Measurements from ENCODE around the gene UBASH3A. TPM values are rescaled to one million over a fixed set of nuclear protein-coding genes. Genes with fewer than 3 reads are reported as not detected.
A peak's percentile ranks its signal among the peaks of the same experiment; 100 is the strongest.

UBASH3A gene
- polyA plus RNA-seq, 3 donors, result not detected

DNA sequence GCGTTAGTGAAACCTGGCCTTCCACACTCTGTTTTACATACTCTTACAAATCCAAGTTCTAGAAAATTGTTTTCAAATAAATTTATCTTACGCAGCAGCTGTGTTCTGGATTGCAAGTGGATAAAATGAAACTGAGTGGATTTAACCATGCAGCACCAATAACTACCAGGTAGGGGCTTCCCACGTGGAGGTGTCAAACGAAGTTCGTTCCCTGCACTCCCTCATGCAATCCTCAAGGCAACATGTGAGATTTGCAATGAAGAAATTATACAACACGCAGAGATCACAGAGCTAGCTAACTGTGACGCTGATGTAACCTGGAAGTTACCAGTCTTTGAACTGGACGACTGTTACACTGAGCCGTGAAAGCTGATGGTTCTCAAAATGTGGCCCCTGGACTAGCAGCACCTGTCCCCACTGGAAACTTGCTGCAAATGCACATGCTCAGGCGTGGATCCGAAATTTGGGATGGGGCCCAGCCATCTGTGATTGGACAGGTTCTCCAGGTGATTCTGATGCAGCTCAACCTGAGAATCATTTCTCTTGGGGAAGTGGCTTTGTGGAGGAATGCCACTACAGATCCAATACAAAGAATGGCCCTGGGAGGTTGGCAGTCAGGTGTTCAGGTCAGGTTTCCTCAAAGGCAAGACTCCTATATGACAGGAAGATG is 56.0 kb downstream of the UBASH3A start:
- H3K4me1 Mint-ChIP-seq, result peaks cover 19% of the 10 kb centered on the region
- H3K9me3 ChIP-seq (replicated peaks in 1 of 2; ENCODE audit: control insufficient read depth in 1 of 2, insufficient read depth in 1 of 2, low read length in 2 of 2), result no peaks in the 10 kb centered on the region
- H3K36me3 Mint-ChIP-seq, result no peaks in the 10 kb centered on the region
- H3K27me3 Mint-ChIP-seq (ENCODE audit: low read depth in 3 of 3), result peaks cover 0 to 5% (median 3%) of the 10 kb centered on the region in 3 donors
- H3K27ac Mint-ChIP-seq, result no peak overlapping the region
- no peak overlapping the region for H3K27ac ChIP-seq (ENCODE audit: low read depth in 1 of 2, low read length in 2 of 2)
- 93% methylated on average over 6 of the region's 11 CpGs for whole genome bisulfite sequencing (ENCODE audit: insufficient coverage)
- H2AFZ ChIP-seq (ENCODE audit: insufficient read depth, low read depth, low read length, poor library complexity, severe bottlenecking), result no peak overlapping the region
- intact Hi-C loops (cut with micrococcal nuclease), result loop anchor here in 1 of 2 donors (10.0 kb wide), 1 partner anchor 645 kb away; no protein-coding TSS in a partner anchor
- H3K79me2 ChIP-seq (ENCODE audit: insufficient read depth, low read length), result no peaks in the 10 kb centered on the region
- no peak overlapping the region for H3K4me2 ChIP-seq (replicated peaks; ENCODE audit: extremely low read depth, low read length, poor library complexity, severe bottlenecking)
- H3K36me3 ChIP-seq (replicated peaks in 1 of 2; ENCODE audit: control insufficient read depth in 1 of 2, insufficient read depth in 2 of 2, low read length in 2 of 2), result no peaks in the 10 kb centered on the region
- no peaks in the 10 kb centered on the region for H3K27me3 ChIP-seq (ENCODE audit: control insufficient read depth in 2 of 2, insufficient read depth in 2 of 2, low read length in 2 of 2)
- H3K9me3 Mint-ChIP-seq, result peaks cover 0 to 3% (median 0%) of the 10 kb centered on the region in 7 donors
- H3K4me1 ChIP-seq (ENCODE audit: control insufficient read depth in 1 of 2, insufficient read depth in 2 of 2, low read length in 2 of 2), result peaks cover 8 to 9% of the 10 kb centered on the region in 2 donors
- TF ChIP-seq, protein P1, sequence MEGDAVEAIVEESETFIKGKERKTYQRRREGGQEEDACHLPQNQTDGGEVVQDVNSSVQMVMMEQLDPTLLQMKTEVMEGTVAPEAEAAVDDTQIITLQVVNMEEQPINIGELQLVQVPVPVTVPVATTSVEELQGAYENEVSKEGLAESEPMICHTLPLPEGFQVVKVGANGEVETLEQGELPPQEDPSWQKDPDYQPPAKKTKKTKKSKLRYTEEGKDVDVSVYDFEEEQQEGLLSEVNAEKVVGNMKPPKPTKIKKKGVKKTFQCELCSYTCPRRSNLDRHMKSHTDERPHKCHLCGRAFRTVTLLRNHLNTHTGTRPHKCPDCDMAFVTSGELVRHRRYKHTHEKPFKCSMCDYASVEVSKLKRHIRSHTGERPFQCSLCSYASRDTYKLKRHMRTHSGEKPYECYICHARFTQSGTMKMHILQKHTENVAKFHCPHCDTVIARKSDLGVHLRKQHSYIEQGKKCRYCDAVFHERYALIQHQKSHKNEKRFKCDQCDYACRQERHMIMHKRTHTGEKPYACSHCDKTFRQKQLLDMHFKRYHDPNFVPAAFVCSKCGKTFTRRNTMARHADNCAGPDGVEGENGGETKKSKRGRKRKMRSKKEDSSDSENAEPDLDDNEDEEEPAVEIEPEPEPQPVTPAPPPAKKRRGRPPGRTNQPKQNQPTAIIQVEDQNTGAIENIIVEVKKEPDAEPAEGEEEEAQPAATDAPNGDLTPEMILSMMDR (IDR thresholded peaks at IDR 0.05), result no peak
- no peak overlapping the region for H3K9ac ChIP-seq (ENCODE audit: insufficient read depth, low read length, poor library complexity, severe bottlenecking)
- H3K4me3 Mint-ChIP-seq, result no peak overlapping the region
- DNase-seq, result no peak
- H3K4me3 ChIP-seq (replicated peaks in 1 of 3; ENCODE audit: low read depth in 2 of 3, low read length in 3 of 3), result no peak overlapping the region
- H4K20me1 ChIP-seq (ENCODE audit: insufficient read depth, low read length), result no peaks in the 10 kb centered on the region

DNA sequence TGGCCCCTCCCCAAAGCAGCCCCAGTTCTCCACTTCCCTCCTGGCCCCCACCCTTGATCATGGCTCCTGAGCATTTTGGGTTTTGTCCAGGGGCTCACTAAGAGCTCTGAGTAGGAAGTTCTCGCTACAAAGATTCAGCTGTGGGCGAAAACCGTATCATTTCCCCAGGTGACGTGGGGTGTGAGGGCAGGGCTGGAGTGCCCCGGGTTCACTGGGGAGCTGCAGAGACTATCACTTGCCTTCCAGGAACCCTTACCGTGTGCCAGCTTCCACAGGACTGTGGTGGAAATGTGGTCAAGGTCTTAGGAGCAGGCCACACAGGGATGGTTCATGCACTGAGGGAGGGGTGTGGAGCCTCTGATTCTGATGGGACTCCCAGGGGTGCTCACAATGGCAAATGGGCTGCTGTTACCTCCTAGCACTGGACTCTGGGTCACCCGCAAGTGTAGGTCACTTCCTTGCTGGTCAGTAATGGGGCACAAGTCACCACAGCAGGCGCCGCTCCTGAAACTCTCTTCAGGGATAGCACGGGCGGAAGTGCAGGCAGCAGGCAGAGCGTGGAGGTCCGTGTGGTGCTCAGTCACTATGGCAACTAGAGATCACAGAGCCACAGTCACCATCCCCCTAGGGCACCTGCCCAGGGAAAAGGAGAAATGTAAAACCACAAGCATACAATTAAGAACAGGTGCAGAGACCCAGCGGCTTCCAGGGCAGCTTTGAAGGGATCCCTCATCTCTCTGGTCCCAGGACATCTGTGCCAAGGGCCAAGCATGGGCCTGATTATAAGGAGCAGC is 56.9 kb downstream of the UBASH3A start:
- TF ChIP-seq, protein P1 (IDR thresholded peaks at IDR 0.05), result no peak
- no peaks in the 10 kb centered on the region for H3K79me2 ChIP-seq (ENCODE audit: insufficient read depth, low read length)
- intact Hi-C loops (cut with micrococcal nuclease), result loop anchor here in 1 of 2 donors (10.0 kb wide), 1 partner anchor 646 kb away; no protein-coding TSS in a partner anchor
- Mint-ChIP-seq H3K4me3 (no peak overlapping the region), H3K9me3 (peaks cover 0 to 3% (median 0%) of the 10 kb centered on the region in 7 donors), H3K27me3 (ENCODE audit: low read depth in 3 of 3) (peaks cover 0 to 3% (median 3%) of the 10 kb centered on the region in 3 donors), H3K4me1 (peaks cover 28% of the 10 kb centered on the region), H3K27ac (peak overlapping the region in 1 of 7 donors; percentile 61), H3K36me3 (no peaks in the 10 kb centered on the region)
- no peaks in the 10 kb centered on the region for H3K36me3 ChIP-seq (replicated peaks in 1 of 2; ENCODE audit: control insufficient read depth in 1 of 2, insufficient read depth in 2 of 2, low read length in 2 of 2)
- no peaks in the 10 kb centered on the region for H3K27me3 ChIP-seq (ENCODE audit: control insufficient read depth in 2 of 2, insufficient read depth in 2 of 2, low read length in 2 of 2)
- H3K9me3 ChIP-seq (replicated peaks in 1 of 2; ENCODE audit: control insufficient read depth in 1 of 2, insufficient read depth in 1 of 2, low read length in 2 of 2), result no peaks in the 10 kb centered on the region
- H4K20me1 ChIP-seq (ENCODE audit: insufficient read depth, low read length), result no peaks in the 10 kb centered on the region
- no peak overlapping the region for H2AFZ ChIP-seq (ENCODE audit: insufficient read depth, low read depth, low read length, poor library complexity, severe bottlenecking)
- H3K4me2 ChIP-seq (replicated peaks; ENCODE audit: extremely low read depth, low read length, poor library complexity, severe bottlenecking), result no peak overlapping the region
- DNase-seq, result no peak
- H3K4me3 ChIP-seq (replicated peaks in 1 of 3; ENCODE audit: low read depth in 2 of 3, low read length in 3 of 3), result no peak overlapping the region
- peaks cover 17 to 18% of the 10 kb centered on the region in 2 donors for H3K4me1 ChIP-seq (ENCODE audit: control insufficient read depth in 1 of 2, insufficient read depth in 2 of 2, low read length in 2 of 2)
- no peak overlapping the region for H3K9ac ChIP-seq (ENCODE audit: insufficient read depth, low read length, poor library complexity, severe bottlenecking)
- 23% methylated on average over 14 of the region's 14 CpGs for WGBS (ENCODE audit: insufficient coverage)
- H3K27ac ChIP-seq (ENCODE audit: low read depth in 1 of 2, low read length in 2 of 2), result no peak overlapping the region
